HEK293 (cell line): ENCODE results near the gene SP4.
A peak's percentile ranks its signal among the peaks of the same experiment; 100 is the strongest.

Experiments
- CTCF ChIA-PET: fragments of 350-600 bp; formaldehyde crosslinking; extraction: SDS; loops from one replicate; lab custom pipeline; 2021; ENCODE audit warnings: antibody characterized with exemption; lab: Yijun Ruan, JAX
- POLR2A ChIA-PET: fragments of 300-600 bp; formaldehyde crosslinking; extraction: SDS; loops from one replicate; lab custom pipeline; 2020; ENCODE audit warnings: antibody characterized with exemption, inconsistent platforms; lab: Yijun Ruan, JAX
- H3K27ac ChIP-seq: fragments of 200-500 bp; sonication (Bioruptor generic); 2 replicates; pipeline ENCODE4 v1.5.1; 2014; ENCODE audit warnings: low read depth, low read length, control low read depth, inconsistent platforms; ENCODE audit errors: extremely low read depth
- H3K36me3 ChIP-seq, 2 experiments: fragments of 200-500 bp in 1 of 2; sonication (Bioruptor generic) in 1 of 2; 1 replicate in 1 of 2; 2 replicates in 1 of 2; pipeline ENCODE4 v1.5.1; 2014 to 2017; ENCODE audit warnings: inconsistent platforms in 2 of 2, low read length in 2 of 2; ENCODE audit not compliant: control insufficient read depth in 2 of 2, insufficient read depth in 1 of 2
- H3K4me1 ChIP-seq: fragments of 200-500 bp; sonication (Bioruptor generic); 2 replicates; pipeline ENCODE4 v1.5.1; 2014; ENCODE audit warnings: mild to moderate bottlenecking, low read length, inconsistent platforms; ENCODE audit not compliant: control insufficient read depth, insufficient read depth
- H3K4me3 ChIP-seq: 2 replicates; pipeline ENCODE4 v1.5.1; 2011; ENCODE audit warnings: low read depth, mild to moderate bottlenecking, control low read depth, low read length, moderate library complexity
- H3K9me3 ChIP-seq: fragments of 200-500 bp; sonication (Bioruptor generic); 2 replicates; pipeline ENCODE4 v1.5.1; 2014; ENCODE audit warnings: low read depth, low read length, inconsistent platforms; ENCODE audit not compliant: control insufficient read depth, insufficient read depth
- CTCF ChIP-seq: fragments of 450-650 bp; formaldehyde crosslinking; IDR thresholded peaks from 2 replicates; pipeline ENCODE4 v1.5.1; 2016; ENCODE audit warnings: missing biosample characterization, missing genetic modification characterization
- HOXC10 ChIP-seq: sonication (generic); formaldehyde crosslinking; IDR thresholded peaks from 2 replicates; pipeline ENCODE4 v1.8.1; 2023; ENCODE audit warnings: mild to moderate bottlenecking, missing genetic modification reagents
- KLF9 ChIP-seq: fragments of 450-650 bp; formaldehyde crosslinking; IDR thresholded peaks from 2 replicates; pipeline ENCODE4 v1.5.1; 2016; ENCODE audit warnings: missing biosample characterization, missing genetic modification characterization, low read depth
- TCF7L2 ChIP-seq: IDR thresholded peaks from 2 replicates; pipeline ENCODE4 v1.6.1; 2011; ENCODE audit warnings: low read depth, mild to moderate bottlenecking, inconsistent platforms, low read length, moderate library complexity, borderline replicate concordance
- ZBTB10 ChIP-seq: fragments of 450-650 bp; formaldehyde crosslinking; IDR thresholded peaks from 2 replicates; pipeline ENCODE4 v1.5.1; 2016; ENCODE audit warnings: missing biosample characterization, missing genetic modification characterization
- ZBTB11 ChIP-seq: fragments of 450-650 bp; formaldehyde crosslinking; conservative IDR thresholded peaks from 2 replicates; pipeline ENCODE4 v1.5.1; 2016; ENCODE audit warnings: low read depth, missing biosample characterization, missing genetic modification characterization
- ZBTB44 ChIP-seq: fragments of 450-650 bp; IDR thresholded peaks from 2 replicates; pipeline ENCODE4 v1.5.1; 2018; ENCODE audit warnings: missing biosample characterization, mild to moderate bottlenecking, missing genetic modification characterization
- ZNF133 ChIP-seq: fragments of 450-650 bp; formaldehyde crosslinking; IDR thresholded peaks from 2 replicates; pipeline ENCODE4 v1.5.1; 2016; ENCODE audit warnings: missing biosample characterization, missing genetic modification characterization
- ZNF140 ChIP-seq: fragments of 450-650 bp; formaldehyde crosslinking; IDR thresholded peaks from 2 replicates; pipeline ENCODE4 v1.5.1; 2016; ENCODE audit warnings: missing biosample characterization, missing genetic modification characterization
- ZNF16 ChIP-seq: fragments of 450-650 bp; formaldehyde crosslinking; IDR thresholded peaks from 2 replicates; pipeline ENCODE4 v1.5.1; 2016; ENCODE audit warnings: low read depth, missing biosample characterization, missing genetic modification characterization
- ZNF2 ChIP-seq: fragments of 450-650 bp; formaldehyde crosslinking; IDR thresholded peaks from 2 replicates; pipeline ENCODE4 v1.5.1; 2016; ENCODE audit warnings: missing biosample characterization, missing genetic modification characterization
- ZNF350 ChIP-seq: fragments of 450-650 bp; formaldehyde crosslinking; IDR thresholded peaks from 2 replicates; pipeline ENCODE4 v1.5.0; 2017; ENCODE audit warnings: missing biosample characterization, mild to moderate bottlenecking, missing genetic modification characterization
- ZNF366 ChIP-seq: fragments of 450-650 bp; formaldehyde crosslinking; conservative IDR thresholded peaks from 2 replicates; pipeline ENCODE4 v1.5.1; 2016; ENCODE audit warnings: missing biosample characterization, missing genetic modification characterization
- ZNF426 ChIP-seq: fragments of 450-650 bp; formaldehyde crosslinking; IDR thresholded peaks from 2 replicates; pipeline ENCODE4 v1.5.1; 2017; ENCODE audit warnings: missing biosample characterization, missing genetic modification characterization, mild to moderate bottlenecking, inconsistent platforms, moderate library complexity
- ZNF518A ChIP-seq: fragments of 450-650 bp; formaldehyde crosslinking; conservative IDR thresholded peaks from 2 replicates; pipeline ENCODE4 v1.5.1; 2016; ENCODE audit warnings: low read depth, missing biosample characterization, missing genetic modification characterization
- ZNF530 ChIP-seq: fragments of 450-650 bp; formaldehyde crosslinking; IDR thresholded peaks from 2 replicates; pipeline ENCODE4 v1.5.1; 2016; ENCODE audit warnings: low read depth, missing biosample characterization, missing genetic modification characterization
- ZNF544 ChIP-seq: fragments of 450-650 bp; formaldehyde crosslinking; IDR thresholded peaks from 2 replicates; pipeline ENCODE4 v1.5.0; 2017; ENCODE audit warnings: missing biosample characterization, missing genetic modification characterization
- ZNF549 ChIP-seq: fragments of 450-650 bp; IDR thresholded peaks from 2 replicates; pipeline ENCODE4 v1.5.1; 2018; ENCODE audit warnings: missing biosample characterization, missing genetic modification characterization, mild to moderate bottlenecking, inconsistent platforms, moderate library complexity
- ZNF623 ChIP-seq: fragments of 450-650 bp; formaldehyde crosslinking; IDR thresholded peaks from 2 replicates; pipeline ENCODE4 v1.5.1; 2016; ENCODE audit warnings: missing biosample characterization, missing genetic modification characterization
- ZNF837 ChIP-seq: fragments of 450-650 bp; formaldehyde crosslinking; IDR thresholded peaks from 2 replicates; pipeline ENCODE4 v1.5.1; 2016; ENCODE audit warnings: missing biosample characterization, missing genetic modification characterization

Gene SP4

GRCh38 chr7:21514062-21514461 lies 86.2 kb downstream of the SP4 start (continued):
- TF ChIP-seq ZBTB10 (tag by site-specific recombination) = no peak
- TF ChIP-seq ZNF530 (tag by site-specific recombination) = no peak
- no peak for TF ChIP-seq TCF7L2
- no peak for TF ChIP-seq ZNF350 (tag by site-specific recombination)
- no peak for TF ChIP-seq HOXC10 (CRISPR knock-in tag)
- TF ChIP-seq ZNF2 (tag by site-specific recombination) = no peak
- no peak for TF ChIP-seq ZNF366
- no peak for TF ChIP-seq ZNF16 (tag by site-specific recombination)
- TF ChIP-seq ZNF133 (tag by site-specific recombination) = no peak
- no peak for TF ChIP-seq ZNF544 (tag by site-specific recombination)
- TF ChIP-seq KLF9 (tag by site-specific recombination) = no peak
- no peak for TF ChIP-seq CTCF (tag by site-specific recombination)
- TF ChIP-seq, all 188 proteins: peak for 6

- Histone ChIP-seq H3K4me1 (no peaks in the 10 kb centered on the region), H3K27ac (no peak overlapping the region), H3K9me3 (no peaks in the 10 kb centered on the region), H3K36me3 (no peaks in the 10 kb centered on the region), H3K4me3 (no peak overlapping the region)
- CTCF ChIA-PET = no interaction called here
- POLR2A ChIA-PET = no interaction called here
- TF ChIP-seq ZNF140 (0 out of 2 replicates have a peak, but pooled peaks have one; percentile 4), ZNF518A (tag by site-specific recombination) (peak; percentile 60; the same call in 1 of the 2 replicates), ZNF549 (tag by site-specific recombination) (no peak), ZBTB11 (tag by site-specific recombination) (peak; percentile 52), ZNF623 (peak; percentile 37), ZNF426 (tag by site-specific recombination) (peak; percentile 49), ZNF837 (tag by site-specific recombination) (no peak), ZBTB44 (tag by site-specific recombination) (no peak)
Observed at GRCh38 chr7:21524680-21525079, 96.8 kb downstream of the SP4 start.
